KOPT-K1 (cell line): ENCODE data around the gene FBXW7.

Experiments
- H3K27ac ChIP-seq: fragments of 200-600 bp; sonication (generic); 2 replicates; pipeline ENCODE4 v1.5.1; 2016; ENCODE audit warnings: antibody characterized with exemption, mild to moderate bottlenecking, low read depth, low read length; ENCODE audit not compliant: poor library complexity, severe bottlenecking
- H3K36me3 ChIP-seq: fragments of 200-600 bp; sonication (generic); 2 replicates; pipeline ENCODE4 v1.5.1; 2017; ENCODE audit warnings: antibody characterized with exemption, mild to moderate bottlenecking, low read length, moderate library complexity; ENCODE audit not compliant: insufficient read depth
- H3K9me3 ChIP-seq: fragments of 200-600 bp; sonication (generic); 2 replicates; pipeline ENCODE4 v1.5.1; 2017; ENCODE audit warnings: antibody characterized with exemption, low read length, mild to moderate bottlenecking; ENCODE audit not compliant: insufficient read depth, poor library complexity, severe bottlenecking

FBXW7 gene

DNA sequence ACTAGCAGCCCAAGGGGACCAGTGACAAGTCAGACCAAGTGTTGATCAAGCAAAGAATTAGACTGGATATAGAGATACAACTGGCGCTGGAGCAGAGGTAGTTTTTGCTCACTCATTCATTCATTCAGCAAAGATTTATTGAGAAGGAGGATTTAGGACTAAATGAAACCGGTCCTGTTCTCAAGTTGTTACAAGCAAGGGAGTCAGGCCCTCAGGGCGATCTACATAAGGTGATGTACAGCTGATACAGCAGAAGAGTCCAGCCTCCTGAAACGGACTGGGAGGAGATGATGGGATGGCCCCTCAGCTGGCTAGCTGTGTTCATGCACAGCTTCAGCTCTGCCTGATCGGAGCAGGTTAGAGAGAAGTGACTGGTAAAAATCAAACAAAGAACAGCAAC is 242.4 kb downstream of the FBXW7 start:
- Histone ChIP-seq H3K36me3 (no peaks in the 10 kb centered on the region), H3K27ac (no peak overlapping the region), H3K9me3 (no peaks in the 10 kb centered on the region)

GRCh38 chr4:152290366-152290921 is 245.4 kb downstream of the FBXW7 start:
- Histone ChIP-seq H3K27ac (no peak overlapping the region), H3K9me3 (no peaks in the 10 kb centered on the region), H3K36me3 (no peaks in the 10 kb centered on the region)

GRCh38 chr4:152289941-152290340 is 246.0 kb downstream of the FBXW7 start:
- Histone ChIP-seq H3K27ac (no peak overlapping the region), H3K36me3 (no peaks in the 10 kb centered on the region), H3K9me3 (no peaks in the 10 kb centered on the region)

- H3K27ac ChIP-seq = no peak overlapping the region
- no peaks in the 10 kb centered on the region for H3K36me3 ChIP-seq
- no peaks in the 10 kb centered on the region for H3K9me3 ChIP-seq
Measured at GRCh38 chr4:152289541-152289940, 246.4 kb downstream of the FBXW7 start.

- Histone ChIP-seq H3K9me3 (no peaks in the 10 kb centered on the region), H3K36me3 (no peaks in the 10 kb centered on the region), H3K27ac (no peak overlapping the region)
Measured at GRCh38 chr4:152283801-152284470, 252.0 kb downstream of the FBXW7 start.

GRCh38 chr4:152281822-152282221 is 254.1 kb downstream of the FBXW7 start:
- no peak overlapping the region for H3K27ac ChIP-seq
- no peaks in the 10 kb centered on the region for H3K36me3 ChIP-seq
- H3K9me3 ChIP-seq = no peaks in the 10 kb centered on the region

- no peak overlapping the region for H3K27ac ChIP-seq
- H3K36me3 ChIP-seq = no peaks in the 10 kb centered on the region
Measured at GRCh38 chr4:152281211-152281610, 254.7 kb downstream of the FBXW7 start.

DNA sequence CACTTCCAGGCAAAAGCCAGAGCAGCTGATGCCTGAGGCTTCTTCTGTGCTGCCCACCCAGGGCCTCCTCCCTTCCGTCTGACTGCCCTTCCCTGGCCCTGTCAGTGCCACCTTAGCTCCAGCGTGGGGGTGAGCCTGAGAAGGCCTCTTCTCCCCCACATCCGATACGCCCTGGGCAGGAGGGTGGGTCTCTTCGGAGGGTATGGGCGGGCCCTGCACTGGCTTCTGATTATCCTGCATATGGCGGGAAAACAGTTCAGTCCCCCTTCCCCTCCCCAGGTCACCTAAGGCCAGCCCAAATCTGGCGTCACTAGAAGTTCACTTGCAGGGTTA is 256.7 kb downstream of the FBXW7 start:
- Histone ChIP-seq H3K9me3 (no peaks in the 10 kb centered on the region), H3K36me3 (no peaks in the 10 kb centered on the region), H3K27ac (no peak overlapping the region)

More at GRCh38 chr4:152281211-152281610, 254.7 kb downstream of the FBXW7 start:
- no peaks in the 10 kb centered on the region for H3K9me3 ChIP-seq

- H3K36me3 ChIP-seq = no peaks in the 10 kb centered on the region
- H3K9me3 ChIP-seq = no peaks in the 10 kb centered on the region
- no peak overlapping the region for H3K27ac ChIP-seq
Measured at GRCh38 chr4:152278505-152279233, 257.2 kb downstream of the FBXW7 start.

- H3K9me3 ChIP-seq = no peaks in the 10 kb centered on the region
- no peak overlapping the region for H3K27ac ChIP-seq
- no peaks in the 10 kb centered on the region for H3K36me3 ChIP-seq
Measured at GRCh38 chr4:152278172-152278504, 257.8 kb downstream of the FBXW7 start.

- Histone ChIP-seq H3K27ac (no peak overlapping the region), H3K9me3 (no peaks in the 10 kb centered on the region), H3K36me3 (no peaks in the 10 kb centered on the region)
Measured at GRCh38 chr4:152277333-152277732, 258.6 kb downstream of the FBXW7 start.

DNA sequence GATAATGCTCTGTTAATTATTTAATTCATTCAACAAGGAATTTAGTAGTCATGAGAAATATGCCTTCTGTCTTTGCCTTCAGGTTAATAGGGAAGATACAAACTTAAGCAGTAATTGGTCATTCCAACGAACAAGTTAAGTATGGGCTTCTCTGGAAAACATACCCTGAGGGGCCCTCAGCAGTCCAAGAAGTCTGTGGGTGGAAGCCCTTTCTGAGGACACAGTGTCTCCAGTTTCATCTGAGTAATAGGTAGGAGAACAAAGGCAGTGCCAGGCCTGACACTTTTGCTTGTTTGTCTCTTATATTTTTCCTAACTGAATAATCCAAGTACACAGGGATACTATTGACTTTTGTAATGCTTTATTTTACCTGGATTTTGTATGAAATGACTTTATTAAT is 262.5 kb downstream of the FBXW7 start:
- Histone ChIP-seq H3K27ac (no peak overlapping the region), H3K36me3 (no peaks in the 10 kb centered on the region), H3K9me3 (no peaks in the 10 kb centered on the region)
